ENCODE measurements around the gene TMEM51. TPM values are rescaled to one million over a fixed set of nuclear protein-coding genes. Genes with fewer than 3 reads are reported as not detected.

Gene TMEM51
- total RNA-seq, 1 donor from 2014 or later, result 2.8 TPM

DNA sequence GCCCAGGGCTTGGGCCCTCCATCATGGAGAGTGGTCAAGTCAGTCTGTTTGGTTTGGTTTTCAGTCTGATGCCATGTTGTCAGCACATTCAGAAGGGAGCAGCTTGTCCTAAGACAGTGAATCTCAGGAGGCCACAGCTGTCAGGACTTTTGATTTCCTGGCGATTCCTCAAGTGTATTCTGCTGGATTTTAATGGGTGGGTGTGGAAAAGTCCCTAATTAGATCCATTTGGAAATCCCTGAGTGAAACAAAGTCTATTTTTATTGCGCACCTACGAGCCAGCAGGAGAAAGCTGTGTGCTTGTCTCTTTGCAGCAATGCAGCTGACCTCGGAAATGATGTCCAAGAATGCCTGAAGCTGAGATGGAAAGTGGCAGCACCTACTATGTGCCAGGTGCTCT is 71.9 kb downstream of the TMEM51 start:
- no peak for DNase-seq (ENCODE audit: low spot score)
- intact Hi-C loops (cut with DNase I), result no loop called here

DNA sequence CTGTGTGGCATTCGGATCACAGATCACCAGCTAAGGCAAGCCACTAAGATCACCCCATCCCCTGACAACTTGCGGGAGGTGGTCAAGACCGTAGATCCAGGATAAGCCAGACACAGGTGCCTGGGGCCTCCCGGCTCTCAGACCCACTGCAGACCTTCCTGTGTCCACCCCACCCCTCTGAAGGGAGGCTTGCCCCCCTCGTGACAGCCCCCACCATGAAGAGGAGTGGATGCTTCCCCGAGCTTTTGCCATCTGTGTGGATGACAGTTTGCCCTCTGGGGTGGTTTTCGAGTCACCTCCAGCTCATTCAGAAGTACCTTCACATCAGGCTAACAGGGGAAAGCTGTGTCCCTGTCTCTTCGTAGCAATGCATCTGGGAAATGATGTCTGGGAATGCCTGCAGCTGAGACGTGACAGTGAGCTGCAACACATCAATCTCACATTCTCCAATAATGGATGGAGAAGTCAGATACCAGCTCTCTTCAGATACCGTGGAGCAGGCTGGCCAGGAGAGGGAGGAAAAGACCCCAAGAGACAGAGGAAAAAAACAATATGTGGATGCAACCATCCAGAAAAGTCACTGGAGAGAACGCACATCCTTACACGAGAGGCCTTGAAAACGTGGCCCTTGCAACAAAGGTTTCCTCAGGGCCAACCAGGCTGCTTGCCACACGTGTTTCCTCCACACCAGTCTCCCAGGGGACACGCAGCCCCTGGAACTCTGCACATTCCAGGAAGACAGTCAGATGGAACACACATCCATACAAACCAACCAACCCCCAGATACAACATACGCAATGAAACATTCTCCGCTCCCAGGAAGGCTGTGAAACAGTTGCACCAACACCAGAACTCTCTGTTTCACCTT is 73.1 kb downstream of the TMEM51 start:
- no peak for DNase-seq (ENCODE audit: low spot score)
- intact Hi-C loops (cut with DNase I), result no loop called here

DNA sequence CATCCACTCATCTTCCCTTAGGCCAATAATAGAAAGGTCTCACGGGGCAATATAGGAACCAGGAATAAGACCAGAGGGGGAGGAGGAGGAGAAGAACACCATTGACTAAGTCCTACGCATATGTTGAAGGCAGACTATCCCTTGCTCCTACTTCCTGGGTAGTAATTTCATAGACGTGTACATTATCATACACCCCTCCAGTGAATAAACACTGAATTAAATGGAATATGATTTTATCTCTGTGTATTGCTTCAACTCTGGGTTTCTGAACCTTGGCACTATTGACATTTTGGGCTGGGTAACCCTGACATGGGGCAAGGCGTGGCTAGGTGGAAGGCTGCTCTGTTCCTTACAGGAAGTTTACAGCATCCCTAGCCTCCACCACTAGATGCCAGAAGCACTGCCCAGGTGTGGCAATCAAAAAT is 76.2 kb downstream of the TMEM51 start:
- intact Hi-C loops (cut with DNase I), result no loop called here
- no peak for DNase-seq (ENCODE audit: low spot score)

DNA sequence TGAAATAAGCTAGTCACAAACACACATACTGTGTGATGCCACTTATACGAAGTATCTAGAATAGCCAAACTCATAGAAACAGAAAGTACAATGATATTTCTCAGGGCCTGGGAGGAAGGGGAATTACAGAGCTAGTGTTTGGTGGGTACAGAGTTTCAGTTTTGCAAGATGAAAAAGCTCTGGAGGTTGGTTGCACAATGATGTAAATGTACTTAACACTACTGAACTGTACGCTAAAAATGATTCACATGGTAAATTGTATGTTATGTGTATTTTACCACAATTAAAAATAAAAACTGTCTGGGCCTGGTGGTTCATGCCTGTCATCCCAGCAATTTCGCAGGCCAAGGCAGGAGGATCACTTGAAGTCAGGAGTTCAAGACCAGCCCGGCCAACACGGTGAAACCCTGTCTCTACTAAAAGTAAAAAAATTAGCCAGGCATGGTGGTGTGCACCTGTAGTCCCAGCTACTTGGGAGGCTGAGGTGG is 78.2 kb downstream of the TMEM51 start:
- no peak for DNase-seq (ENCODE audit: low spot score)
- intact Hi-C loops (cut with DNase I), result no loop called here

GRCh38 chr1:15233689-15234088 is 80.1 kb downstream of the TMEM51 start:
- intact Hi-C loops (cut with DNase I), result no loop called here
- no peak for DNase-seq (ENCODE audit: low spot score)

DNA sequence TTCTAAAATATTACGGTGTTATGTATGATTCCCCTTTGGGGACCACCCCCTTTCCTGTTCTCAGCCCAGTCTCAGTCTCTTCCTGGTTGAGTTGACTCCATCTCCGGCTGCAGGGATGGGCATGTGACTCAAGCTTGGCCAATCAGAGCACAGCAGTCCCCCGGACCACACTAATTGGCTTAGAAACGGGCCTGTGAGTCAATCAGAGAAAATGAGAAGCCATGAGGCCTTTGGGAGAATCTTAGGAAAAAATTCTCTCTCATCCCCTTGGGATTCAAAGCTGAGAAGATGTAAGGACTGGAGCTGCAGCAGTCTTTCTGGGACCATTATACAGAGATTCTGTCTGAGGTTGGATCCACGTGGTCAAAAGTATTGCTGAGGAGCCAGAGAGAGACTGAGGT is 82.8 kb downstream of the TMEM51 start:
- intact Hi-C loops (cut with DNase I), result no loop called here
- DNase-seq (ENCODE audit: low spot score), result no peak

DNA sequence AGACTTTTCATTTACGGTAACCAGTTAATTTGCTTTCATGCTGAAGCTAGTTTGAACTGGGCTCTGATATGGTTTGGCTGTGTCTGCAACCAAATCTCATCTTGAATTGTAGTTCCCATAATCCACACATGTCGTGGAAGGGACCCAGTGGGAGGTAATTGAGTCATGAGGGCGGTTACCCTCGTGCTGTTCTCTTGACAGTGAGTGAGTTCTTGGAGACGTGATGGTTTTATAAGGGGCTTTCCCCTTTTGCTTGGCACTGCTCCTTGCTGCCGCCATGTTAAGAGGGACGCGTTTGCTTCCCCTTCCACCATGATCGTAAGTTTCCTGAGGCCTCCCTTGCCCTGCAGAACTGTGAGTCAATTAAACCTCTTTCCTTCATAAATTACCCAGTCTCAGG is 83.2 kb downstream of the TMEM51 start:
- intact Hi-C loops (cut with DNase I), result no loop called here
- DNase-seq (ENCODE audit: low spot score), result no peak

DNA sequence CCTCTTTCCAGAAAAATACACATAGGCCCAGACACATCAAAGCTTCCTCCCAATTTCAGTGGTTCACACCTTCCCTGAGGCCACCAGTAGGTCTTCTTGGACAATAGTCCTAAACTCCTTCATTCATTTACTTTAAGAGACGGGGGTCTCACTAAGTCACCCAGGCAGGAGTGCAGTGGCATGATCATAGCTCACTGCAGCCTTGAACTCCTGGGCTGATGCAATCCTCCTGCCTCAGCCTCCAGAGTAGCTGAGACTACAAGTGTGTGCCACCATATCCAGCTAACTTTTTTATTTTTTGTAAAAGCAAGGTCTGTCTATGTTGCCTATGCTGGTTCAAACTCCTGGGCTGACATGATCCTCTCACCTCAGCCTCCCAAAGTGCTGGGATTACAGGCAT is 85.2 kb downstream of the TMEM51 start:
- intact Hi-C loops (cut with DNase I), result no loop called here
- DNase-seq (ENCODE audit: low spot score), result no peak

- DNase-seq (ENCODE audit: low spot score), result no peak
- intact Hi-C loops (cut with DNase I), result no loop called here
These were observed 89.2 kb downstream of the TMEM51 start for GRCh38 chr1:15242766-15243165.

DNA sequence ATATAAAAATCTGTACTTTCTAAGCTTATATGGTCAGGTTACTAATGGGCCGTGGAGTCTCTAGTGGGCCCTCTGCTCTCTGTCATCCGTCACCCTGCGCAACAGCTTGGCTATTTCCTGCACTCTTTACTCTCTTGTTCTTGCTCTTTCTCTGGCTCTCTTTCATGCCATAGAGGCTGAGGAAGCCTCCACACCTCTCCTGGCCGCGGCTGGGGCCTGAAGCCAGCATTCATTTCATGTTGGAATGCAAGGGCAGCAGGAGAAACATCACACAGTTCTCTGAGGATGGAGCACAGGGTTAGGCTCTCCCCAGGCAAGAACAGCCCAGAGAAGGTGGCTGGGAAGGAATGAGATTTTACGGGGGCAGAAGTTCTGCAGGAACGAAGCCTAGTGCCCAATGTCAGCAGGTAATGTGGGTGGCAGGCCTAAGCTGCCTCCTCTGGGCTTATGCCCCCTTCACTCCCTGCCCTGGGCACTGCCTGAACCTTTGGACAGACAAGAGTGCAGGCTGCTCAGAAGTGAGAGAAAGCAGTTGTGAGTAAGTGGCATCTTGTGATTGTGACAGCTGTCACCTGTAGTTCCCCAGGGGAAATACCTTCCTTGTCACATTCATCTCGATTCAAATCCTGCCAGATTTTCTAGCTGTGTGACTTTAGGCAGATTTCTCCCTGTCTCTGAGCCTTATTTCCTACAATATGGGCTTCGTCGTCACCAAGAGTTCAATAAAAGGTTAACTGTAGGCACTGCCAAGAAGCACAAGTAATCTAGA is 89.9 kb downstream of the TMEM51 start:
- intact Hi-C loops (cut with DNase I), result no loop called here
- DNase-seq (ENCODE audit: low spot score), result no peak

- intact Hi-C loops (cut with DNase I), result no loop called here
- no peak for DNase-seq (ENCODE audit: low spot score)
These were observed 91.3 kb downstream of the TMEM51 start for GRCh38 chr1:15244813-15245212.

GRCh38 chr1:15245593-15246360 is 92.2 kb downstream of the TMEM51 start:
- intact Hi-C loops (cut with DNase I), result no loop called here
- no peak for DNase-seq (ENCODE audit: low spot score)

- no peak for DNase-seq (ENCODE audit: low spot score)
- intact Hi-C loops (cut with DNase I), result no loop called here
These were observed 93.5 kb downstream of the TMEM51 start, which contains the start of gene FHAD1 for GRCh38 chr1:15246960-15247614. Gene FHAD1 (plus strand): TSS chr1:15247223. CDS start chr1:15251785, 4,562 bp downstream.

- DNase-seq (ENCODE audit: low spot score), result no peak
- intact Hi-C loops (cut with DNase I), result no loop called here
These were observed 94.7 kb downstream of the TMEM51 start for GRCh38 chr1:15248216-15248615.

GRCh38 chr1:15249081-15249480 is 95.5 kb downstream of the TMEM51 start:
- intact Hi-C loops (cut with DNase I), result no loop called here

DNA sequence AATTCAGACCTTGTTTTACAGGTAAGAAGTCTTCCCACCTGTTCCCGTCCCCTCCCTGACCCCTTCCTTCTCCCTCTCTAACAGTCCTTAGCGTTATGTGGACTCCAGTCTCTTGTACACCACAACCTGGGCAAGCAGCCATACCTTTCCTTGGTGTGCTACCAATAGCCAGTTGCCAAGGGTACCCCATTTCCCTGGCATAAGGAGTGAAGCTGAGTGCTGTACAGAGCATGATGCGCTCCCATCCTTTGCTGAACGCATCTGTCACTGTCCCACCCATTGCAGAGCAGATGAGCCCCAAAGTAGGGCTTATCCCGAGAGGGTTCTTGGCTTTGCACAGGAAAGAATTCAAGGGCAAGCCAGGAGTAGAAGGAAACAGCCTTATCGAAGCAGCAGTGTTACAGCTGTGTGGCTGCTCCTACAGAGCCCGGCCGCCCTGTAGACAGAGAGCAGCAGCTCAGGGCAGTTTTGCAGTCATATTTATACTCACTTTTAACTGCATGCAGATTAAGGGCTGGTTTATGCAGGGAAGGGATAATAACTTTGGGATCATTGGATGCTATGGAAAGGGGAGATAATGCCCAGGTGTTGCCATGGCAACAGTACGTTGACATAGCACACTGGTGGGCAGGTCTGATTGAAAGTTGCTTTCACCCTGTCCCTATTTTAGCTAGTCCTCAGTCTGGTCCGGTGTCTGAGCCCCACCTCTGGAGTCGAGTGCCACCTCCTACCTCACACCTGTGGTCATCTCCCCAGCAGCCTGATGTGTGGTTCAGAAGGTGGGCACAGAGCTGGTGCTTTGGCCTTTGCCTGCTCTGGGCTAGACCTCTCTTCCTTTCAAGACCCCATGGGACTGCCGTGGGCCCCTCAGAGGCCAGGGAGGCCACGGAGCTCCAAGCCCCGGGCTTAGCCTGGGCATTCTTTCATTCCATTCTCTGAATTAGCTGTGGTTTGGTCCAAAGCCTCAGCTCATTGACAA is 98.6 kb downstream of the TMEM51 start:
- intact Hi-C loops (cut with DNase I), result no loop called here
- DNase-seq (ENCODE audit: low spot score), result no peak

More at GRCh38 chr1:15249081-15249480, 95.5 kb downstream of the TMEM51 start:
- no peak for DNase-seq (ENCODE audit: low spot score)

DNA sequence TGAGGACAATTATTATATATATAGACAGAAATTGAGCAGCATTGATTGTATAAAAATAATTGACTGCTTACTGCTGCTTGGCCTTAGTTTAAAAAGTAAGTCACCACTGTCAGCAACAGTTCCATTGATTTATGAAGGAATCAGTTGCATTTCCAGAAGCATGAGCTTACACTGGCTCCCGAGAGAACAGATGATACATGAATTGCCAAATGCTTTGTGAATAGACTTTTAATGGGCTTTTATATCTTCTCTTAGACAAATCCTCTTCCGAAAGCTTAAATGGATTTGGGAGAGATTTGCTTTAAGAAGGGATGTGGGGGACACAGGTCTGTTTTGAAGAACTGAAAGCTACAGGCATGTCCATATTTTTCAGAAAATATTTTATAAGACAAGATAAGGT is 101.0 kb downstream of the TMEM51 start:
- intact Hi-C loops (cut with DNase I), result no loop called here
- DNase-seq (ENCODE audit: low spot score), result no peak

GRCh38 chr1:15255582-15256149 is 102.1 kb downstream of the TMEM51 start:
- intact Hi-C loops (cut with DNase I), result no loop called here
- DNase-seq (ENCODE audit: low spot score), result no peak
